Ishikawa (cell line): ENCODE results near the gene DOCK3.
A peak's percentile ranks its signal among the peaks of the same experiment; 100 is the strongest.

Experiments
- CEBPB ChIP-seq: IDR thresholded peaks from 2 replicates; pipeline ENCODE4 v1.6.1; 2012
- CREB1 ChIP-seq: IDR thresholded peaks from 2 replicates; pipeline ENCODE4 v1.6.1; 2012; ENCODE audit warnings: low read depth
- EGR1 ChIP-seq: IDR thresholded peaks from 2 replicates; pipeline ENCODE4 v1.6.1; 2012
- EP300 ChIP-seq: IDR thresholded peaks from 2 replicates; pipeline ENCODE4 v1.6.1; 2012; ENCODE audit warnings: borderline replicate concordance
- FOXM1 ChIP-seq: IDR thresholded peaks from 2 replicates; pipeline ENCODE4 v1.6.1; 2012; ENCODE audit warnings: low read depth, borderline replicate concordance
- MAX ChIP-seq: IDR thresholded peaks from 2 replicates; pipeline ENCODE4 v1.6.1; 2012
- NFIC ChIP-seq: IDR thresholded peaks from 2 replicates; pipeline ENCODE4 v1.6.1; 2012
- RAD21 ChIP-seq: IDR thresholded peaks from 2 replicates; pipeline ENCODE4 v1.6.1; 2012; ENCODE audit warnings: low read depth
- REST ChIP-seq: IDR thresholded peaks from 2 replicates; pipeline ENCODE4 v1.6.1; 2012; ENCODE audit warnings: low read depth, mild to moderate bottlenecking
- TAF1 ChIP-seq: IDR thresholded peaks from 2 replicates; pipeline ENCODE4 v1.6.1; 2012; ENCODE audit warnings: low read depth, mild to moderate bottlenecking
- TCF12 ChIP-seq: IDR thresholded peaks from 2 replicates; pipeline ENCODE4 v1.6.1; 2012; ENCODE audit warnings: low read depth
- TEAD4 ChIP-seq: IDR thresholded peaks from 2 replicates; pipeline ENCODE4 v1.6.1; 2012
- USF1 ChIP-seq: IDR thresholded peaks from 2 replicates; pipeline ENCODE4 v1.6.1; 2012
- YY1 ChIP-seq: IDR thresholded peaks from 2 replicates; pipeline ENCODE4 v1.6.1; 2012; ENCODE audit warnings: low read depth
- ZBTB7A ChIP-seq: IDR thresholded peaks from 2 replicates; pipeline ENCODE4 v1.6.1; 2012; ENCODE audit warnings: low read depth

DOCK3 gene

GRCh38 chr3:50628601-50629000, 46.1 kb upstream of the DOCK3 start:
- TF ChIP-seq EP300 (no peak), FOXM1 (no peak), CREB1 (no peak), REST (no peak), USF1 (no peak), YY1 (no peak), EGR1 (no peak), CEBPB (no peak), ZBTB7A (no peak), MAX (no peak), NFIC (no peak), TCF12 (no peak), TAF1 (no peak), RAD21 (no peak), TEAD4 (no peak)

GRCh38 chr3:50630394-50630793, 44.3 kb upstream of the DOCK3 start:
- no peak for TF ChIP-seq CEBPB
- no peak for TF ChIP-seq MAX
- TF ChIP-seq YY1 = no peak
- TF ChIP-seq FOXM1 = no peak
- no peak for TF ChIP-seq REST
- TF ChIP-seq TEAD4 = no peak
- no peak for TF ChIP-seq TAF1
- TF ChIP-seq RAD21 = no peak
- TF ChIP-seq ZBTB7A = no peak
- no peak for TF ChIP-seq TCF12
- TF ChIP-seq EP300 = no peak
- no peak for TF ChIP-seq EGR1

GRCh38 chr3:50630877-50631276, 43.9 kb upstream of the DOCK3 start:
- TF ChIP-seq NFIC (peak; percentile 74), TEAD4 (no peak), ZBTB7A (no peak)

GRCh38 chr3:50632450-50632849, 42.3 kb upstream of the DOCK3 start:
- no peak for TF ChIP-seq TAF1
- TF ChIP-seq RAD21 = no peak
- TF ChIP-seq ZBTB7A = no peak
- no peak for TF ChIP-seq YY1
- TF ChIP-seq USF1 = no peak
- TF ChIP-seq TEAD4 = no peak
- TF ChIP-seq FOXM1 = no peak
- no peak for TF ChIP-seq TCF12
- no peak for TF ChIP-seq EP300
- no peak for TF ChIP-seq CEBPB

GRCh38 chr3:50633230-50633790, 41.4 kb upstream of the DOCK3 start:
- TF ChIP-seq TAF1 = no peak
- TF ChIP-seq FOXM1 = no peak
- no peak for TF ChIP-seq REST
- no peak for TF ChIP-seq EP300
- TF ChIP-seq TEAD4 = no peak
- no peak for TF ChIP-seq RAD21
